ENCODE results near the gene GRM4.

Gene GRM4

DNA sequence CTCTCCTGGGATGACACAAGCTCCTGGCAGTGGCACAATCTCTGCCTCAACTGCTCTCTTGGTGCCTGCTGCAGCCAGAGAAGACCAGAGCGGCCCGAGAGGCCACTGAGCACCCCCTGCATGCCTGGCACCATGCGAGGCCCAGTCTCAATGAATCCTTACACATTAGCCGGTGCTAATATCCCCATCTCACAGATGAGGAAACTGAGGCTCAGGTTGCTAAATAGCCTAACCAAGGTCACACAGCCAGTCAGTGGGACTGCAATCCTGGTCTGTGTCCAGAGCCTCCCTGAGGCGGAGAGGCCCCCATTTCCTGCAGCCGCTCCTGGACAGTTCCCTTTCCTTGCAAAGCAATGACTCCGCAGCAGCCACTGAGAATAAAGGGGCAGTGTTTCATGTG, 81.2 kb downstream of the GRM4 start:
- no peak for DNase-seq (ENCODE audit: low read depth in 2 of 2)

DNA sequence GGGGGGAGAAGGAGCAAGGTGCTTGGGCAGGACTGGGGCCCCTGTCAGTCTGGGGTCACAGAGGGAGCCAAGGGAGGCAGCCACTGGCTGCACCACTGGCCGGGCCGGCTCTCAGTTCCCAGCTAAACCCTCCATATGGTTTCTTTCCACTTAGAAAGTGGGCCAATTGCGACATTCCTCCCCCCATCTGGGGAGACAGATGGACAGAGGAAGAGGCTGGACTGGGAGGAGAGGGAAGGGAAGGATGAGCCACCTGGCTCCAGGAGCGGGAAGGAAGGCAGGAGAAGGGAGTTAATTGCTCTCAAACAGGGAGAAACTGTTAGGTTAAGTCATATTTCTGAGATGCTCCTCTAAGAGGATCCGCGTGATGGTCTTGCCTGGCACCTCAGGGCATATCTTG, 82.2 kb downstream of the GRM4 start:
- DNase-seq (ENCODE audit: low read depth in 2 of 2): no peak

DNA sequence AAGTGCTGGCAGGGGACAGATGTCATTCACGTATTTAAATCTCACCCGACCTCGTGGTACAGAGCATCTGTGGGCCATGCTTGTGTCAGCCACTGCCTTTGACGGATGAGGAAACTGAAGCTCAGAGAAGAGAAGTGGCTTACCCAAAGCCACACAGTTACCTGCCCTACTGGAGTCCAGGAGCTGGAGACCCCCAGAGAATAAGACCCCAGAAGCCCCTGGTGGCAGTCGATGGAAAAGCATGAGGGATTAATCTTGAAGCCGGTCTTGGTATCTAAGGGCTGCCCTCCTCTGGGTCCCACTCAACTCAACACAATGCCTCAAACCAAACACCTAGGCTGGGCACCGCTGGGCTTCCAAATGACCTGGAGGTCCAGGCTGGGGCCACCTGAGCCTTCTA, 83.1 kb downstream of the GRM4 start:
- DNase-seq (ENCODE audit: low read depth in 2 of 2): no peak

DNA sequence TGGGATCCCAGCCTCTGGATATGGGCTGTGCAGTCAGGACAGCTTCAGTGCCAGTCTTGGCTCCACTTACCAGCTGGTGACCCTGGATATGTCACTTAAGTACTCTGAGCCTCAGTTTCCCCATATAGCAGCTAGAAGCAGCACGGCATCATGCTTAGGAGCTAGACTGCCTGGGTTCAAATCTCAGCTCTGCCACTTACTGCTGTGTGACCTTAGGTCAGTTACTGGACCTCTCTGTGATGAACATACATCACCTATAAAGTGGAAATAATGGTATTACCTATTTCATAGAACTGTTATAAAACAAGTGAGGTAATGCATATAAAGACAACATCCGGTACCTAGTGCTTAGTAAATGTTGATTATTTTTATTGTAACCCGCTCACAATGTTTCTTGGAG, 83.7 kb downstream of the GRM4 start:
- no peak for DNase-seq (ENCODE audit: low read depth in 2 of 2)

DNA sequence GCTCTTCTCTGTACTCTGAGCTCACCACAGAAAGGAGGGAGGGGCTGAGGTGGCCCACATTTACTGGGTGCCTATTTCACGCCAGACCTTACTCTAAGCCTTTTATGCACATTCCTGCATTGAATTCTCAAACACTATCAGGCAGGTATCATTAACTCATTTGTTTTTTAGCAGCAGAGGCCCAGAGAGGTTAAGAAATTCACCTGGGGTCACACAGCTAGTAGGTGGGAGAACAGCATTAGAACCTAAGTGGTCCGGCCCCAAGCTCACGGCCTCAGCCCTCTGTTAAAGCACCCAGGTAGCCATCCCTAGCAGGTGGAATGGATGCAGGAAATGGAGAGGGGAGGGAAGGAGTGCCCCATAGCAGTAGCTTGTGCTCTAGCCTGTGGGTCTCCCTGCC, 84.5 kb downstream of the GRM4 start:
- no peak for DNase-seq (ENCODE audit: low read depth in 2 of 2)

DNA sequence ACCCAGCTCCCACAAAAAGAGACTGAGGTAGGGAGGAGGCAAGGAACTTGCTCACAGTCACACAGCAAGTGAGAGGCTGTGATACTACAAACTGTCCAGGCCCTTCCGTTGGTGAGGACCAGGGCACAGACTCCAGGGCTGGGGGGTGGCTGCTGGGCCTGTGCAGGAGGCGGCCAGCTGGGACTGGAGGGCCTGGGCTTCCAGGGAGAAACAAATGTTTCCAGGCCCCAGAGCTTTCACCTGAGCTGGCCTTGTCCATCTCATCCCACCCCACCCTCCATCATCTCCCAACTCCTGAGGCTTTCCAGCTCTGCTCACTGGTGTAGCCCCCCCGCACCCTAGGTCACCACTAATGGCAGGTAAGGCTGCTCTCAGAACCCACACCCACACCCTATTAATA, 86.0 kb downstream of the GRM4 start:
- no peak for DNase-seq (ENCODE audit: low read depth in 2 of 2)

DNA sequence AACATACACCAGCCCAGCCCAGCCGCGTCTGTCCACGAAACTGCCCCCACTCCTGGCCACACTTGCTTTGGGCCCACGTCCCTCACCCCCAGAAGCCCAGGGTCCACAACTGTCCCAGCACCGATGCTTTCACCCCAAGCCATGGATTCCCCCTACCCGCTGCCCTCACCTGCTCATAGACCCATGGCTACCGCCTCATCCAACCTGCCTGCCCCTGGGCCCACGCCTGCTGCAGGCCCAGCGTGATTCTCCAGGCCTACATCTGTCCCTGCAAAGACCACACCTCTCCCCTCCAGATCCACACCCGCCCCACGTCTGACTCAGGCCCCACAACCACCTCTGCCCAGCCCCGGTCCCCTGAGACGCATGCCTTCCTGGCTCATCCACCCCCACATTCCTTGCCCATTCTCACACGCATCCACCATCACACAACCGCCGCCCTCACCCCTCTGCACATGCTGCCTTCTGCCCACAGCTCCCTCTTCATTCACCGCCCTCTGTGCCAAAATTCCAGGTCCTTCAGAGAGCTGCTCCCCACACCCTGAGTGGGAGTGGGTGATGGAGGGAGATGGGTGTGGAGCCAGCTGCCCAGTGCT, 86.7 kb downstream of the GRM4 start:
- no peak for DNase-seq (ENCODE audit: low read depth in 2 of 2)

DNA sequence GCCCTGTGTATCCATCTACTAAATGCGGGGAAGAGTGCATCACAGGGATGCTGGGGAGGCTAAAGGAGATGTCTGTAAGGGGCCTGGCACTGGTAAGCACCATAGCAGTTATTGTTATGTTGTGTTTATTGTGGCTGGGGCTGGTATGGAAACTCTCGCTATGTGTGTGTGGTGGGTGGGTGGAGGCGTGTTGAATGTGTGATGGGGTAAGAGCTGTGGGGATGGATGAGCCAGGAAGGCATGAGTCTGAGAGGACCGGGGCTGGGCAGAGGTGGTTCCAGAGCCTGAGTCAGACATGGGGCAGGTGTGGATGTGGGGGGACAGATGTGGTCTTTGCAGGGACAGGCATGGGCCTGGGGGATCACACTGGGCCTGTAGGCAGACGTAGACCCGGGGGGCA, 88.1 kb downstream of the GRM4 start:
- no peak for DNase-seq (ENCODE audit: low read depth in 2 of 2)

DNA sequence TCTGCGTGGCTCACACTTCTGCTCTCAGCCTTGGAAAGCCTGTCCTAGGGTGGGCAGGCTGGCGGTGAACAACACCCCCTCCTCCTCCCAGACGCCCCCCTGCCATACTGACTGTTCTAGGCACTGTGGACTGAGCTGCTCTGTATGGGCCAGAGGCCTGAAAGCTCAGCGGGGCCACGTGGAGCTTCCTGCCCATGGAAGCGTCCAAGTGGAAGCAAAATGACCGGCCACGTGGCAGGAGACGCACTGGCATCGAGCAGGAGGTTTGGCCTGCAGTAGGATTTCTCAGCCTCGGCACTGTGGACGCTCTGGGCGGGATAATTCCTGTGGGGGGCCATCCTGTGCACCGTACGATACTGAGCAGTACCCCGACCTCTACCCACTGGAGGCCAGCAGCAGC, 88.7 kb downstream of the GRM4 start:
- DNase-seq (ENCODE audit: low read depth in 2 of 2): no peak

DNA sequence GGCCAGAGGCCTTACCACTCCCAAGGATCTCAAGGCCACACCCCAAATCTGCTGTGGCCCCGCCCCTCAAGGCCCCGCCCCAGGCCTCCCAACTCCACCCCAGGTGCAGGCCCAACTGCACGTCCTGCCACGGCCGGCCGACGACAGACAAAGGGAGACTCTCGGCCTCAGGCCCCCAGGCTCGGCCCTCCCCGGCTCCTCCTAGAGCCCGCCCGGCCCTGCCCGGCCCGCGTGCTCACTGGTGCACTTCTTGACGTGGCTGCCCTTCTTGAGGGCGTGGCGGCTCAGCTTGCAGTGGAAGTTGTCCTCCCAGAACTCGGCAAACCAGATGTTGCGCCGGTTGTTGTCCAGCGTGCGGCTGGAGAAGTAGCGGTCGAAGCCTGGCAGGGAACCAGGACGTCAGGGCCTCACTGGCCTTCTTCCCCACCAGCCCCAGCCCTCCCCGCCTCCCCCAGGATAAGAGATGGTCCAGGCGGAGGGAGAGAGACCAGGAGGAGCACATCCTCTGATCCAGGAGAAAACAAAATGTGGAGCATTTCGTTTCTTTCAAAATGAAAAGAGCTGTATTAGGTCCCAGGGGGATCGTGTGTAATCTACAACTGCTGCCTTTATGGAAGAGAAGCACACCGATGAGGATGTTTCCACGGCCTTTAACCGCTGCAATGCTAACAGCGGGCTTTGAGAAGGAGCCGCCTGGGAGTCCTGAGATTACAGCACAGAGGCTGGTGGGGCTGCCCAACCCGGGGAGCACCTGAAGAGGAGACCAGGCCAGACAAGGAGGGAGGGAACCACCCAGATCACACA, 89.4 kb downstream of the GRM4 start:
- DNase-seq (ENCODE audit: low read depth in 2 of 2): no peak

DNA sequence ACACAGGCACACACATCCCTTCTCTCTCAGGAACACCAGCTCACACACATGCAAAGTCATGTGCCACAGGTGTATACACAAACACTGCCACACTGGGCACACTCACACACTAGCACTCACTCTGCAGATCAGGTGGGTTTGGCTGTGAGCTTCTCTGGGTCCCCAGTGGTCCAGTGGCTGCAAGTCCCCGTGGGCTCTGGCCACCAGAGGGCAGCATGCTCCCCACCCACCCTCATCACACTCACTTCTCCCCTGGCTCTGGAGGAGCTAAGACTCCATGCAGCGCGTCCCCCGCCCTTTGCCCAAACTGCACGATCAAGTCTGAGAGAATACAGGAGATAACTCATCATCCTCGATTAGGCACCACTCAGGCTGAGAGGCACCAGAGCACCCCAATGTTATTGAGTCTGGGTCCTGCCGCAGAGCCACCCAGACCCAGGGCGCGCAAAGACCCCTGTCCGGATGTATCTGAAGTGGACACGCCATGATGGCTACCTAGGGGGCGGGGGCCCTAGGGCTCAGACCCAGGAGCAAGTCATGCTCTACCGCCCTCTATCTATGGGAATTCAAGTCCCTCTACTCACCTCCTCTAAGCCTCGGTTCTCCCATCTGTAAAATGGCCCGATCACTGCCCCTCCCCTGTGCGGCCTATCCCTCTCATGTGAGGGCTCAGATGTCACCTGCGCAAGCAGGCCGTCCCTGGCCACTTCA, 90.5 kb downstream of the GRM4 start:
- peak; percentile 20 to 33 for DNase-seq (ENCODE audit: low read depth in 2 of 2)

DNA sequence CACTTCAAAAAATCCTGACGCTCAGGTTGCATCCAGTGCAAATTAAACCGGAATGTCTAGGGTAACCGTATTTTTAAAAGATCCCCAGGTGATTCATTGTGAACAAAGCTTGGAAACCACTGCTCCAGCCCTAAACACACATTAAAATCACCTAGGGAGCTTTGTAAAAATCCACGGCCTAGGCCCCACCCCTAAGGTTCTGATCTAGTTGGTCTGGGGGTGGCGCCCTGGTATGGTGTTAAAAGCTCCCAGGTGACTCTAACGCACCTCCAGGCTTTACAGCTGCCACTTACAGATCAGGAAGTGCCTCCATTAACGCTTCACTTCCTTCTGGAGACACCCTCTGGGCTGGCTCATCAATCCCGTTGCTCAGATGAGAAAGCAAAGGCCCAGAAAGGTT, 92.2 kb downstream of the GRM4 start:
- no peak for DNase-seq (ENCODE audit: low read depth in 2 of 2)

DNA sequence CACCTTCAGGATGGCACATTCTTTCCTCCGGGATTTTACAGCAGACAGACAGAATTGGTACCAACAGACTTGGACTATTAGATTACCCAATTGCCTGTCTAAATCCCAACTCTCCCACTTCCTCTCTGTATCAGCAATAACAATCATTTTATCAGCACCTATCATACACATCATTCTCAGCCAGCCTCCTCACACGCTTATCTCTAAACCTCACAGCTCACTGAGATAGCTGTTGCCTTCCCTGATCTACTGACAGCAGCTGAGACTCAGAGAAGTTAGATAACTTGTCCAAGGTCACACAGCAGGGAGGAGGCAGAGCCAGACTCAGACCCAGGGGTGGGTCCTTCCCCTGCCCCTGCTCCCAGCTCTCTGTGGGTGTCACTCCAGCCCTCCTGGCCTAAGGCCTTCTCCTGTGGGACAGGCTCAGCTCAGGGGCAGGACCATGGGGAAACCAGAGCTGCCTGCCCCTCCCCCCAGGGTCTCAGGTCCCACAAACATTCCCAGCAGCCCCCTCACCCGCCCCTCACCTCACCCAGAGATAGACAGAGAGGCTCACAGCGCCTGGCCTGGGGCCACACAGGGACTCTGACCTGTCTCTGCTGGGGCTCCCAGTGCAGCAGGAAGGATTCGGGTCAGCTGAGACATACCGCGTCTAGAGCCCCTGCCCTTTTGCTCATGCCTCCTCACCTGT, 92.8 kb downstream of the GRM4 start:
- DNase-seq (ENCODE audit: low read depth in 2 of 2): no peak

DNA sequence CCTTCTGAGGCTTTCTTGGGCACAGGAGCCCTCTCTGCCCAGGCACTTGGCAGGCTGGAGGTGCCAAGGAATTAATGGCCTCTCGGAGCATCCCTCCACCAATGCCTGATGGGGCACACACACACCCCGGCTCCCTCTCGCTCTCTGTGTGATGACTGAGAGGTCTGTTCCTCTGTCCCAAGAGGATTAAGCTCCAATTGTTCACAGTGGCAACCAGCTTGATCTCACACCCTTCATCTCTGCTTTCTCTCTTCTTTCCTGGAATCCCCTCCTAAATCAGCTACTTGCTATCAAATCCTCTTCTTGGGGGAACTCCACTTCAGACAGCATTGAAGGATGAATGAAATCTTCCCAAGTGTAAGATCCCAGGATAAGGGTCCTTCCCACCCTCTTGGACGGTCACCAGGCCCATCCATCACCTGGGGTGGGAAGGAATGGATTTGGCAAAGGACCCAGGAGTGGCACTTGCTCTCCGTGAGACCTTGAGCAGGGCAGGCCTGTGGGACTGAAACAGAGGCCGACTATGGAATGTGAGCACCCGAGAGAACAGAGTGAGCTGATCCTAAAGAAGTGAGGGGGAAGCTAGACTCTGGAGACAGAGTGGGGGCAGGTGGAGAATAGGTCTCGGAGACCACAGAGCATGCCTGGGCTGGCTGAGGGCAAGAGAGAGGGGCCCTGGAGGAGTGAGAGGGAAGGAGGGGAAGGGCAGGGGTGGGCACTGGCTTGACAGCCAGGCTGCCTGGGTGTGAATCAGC, 93.6 kb downstream of the GRM4 start:
- no peak for DNase-seq (ENCODE audit: low read depth in 2 of 2)

DNA sequence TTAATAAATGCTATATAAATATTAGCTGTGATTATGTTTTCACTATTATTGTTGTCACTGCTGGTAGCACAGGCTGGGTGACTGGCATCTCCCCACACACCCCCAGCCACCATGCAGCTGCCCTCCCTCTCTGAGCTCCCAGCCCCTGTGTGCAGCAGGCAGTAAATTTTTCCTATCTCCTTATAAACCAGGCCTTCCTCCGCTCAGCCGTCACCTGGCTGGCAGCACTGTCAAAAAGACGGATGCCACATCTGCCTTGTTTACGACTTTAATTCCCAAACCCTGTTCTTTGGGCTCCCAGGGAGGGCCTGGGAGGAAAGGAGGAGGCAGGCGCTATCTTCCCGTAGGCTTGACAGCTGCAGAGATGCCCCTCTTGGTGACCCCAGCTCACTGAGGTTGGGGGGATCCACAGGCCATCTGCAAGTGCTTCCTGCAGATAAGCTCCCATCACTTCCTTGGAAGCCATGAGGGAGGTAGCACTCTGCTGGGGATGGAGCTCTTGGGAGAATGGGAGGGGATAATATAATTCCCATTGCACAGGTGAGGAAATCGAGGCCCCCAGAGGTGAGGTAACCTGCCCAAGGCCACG, 94.5 kb downstream of the GRM4 start:
- DNase-seq (ENCODE audit: low read depth in 2 of 2): no peak

DNA sequence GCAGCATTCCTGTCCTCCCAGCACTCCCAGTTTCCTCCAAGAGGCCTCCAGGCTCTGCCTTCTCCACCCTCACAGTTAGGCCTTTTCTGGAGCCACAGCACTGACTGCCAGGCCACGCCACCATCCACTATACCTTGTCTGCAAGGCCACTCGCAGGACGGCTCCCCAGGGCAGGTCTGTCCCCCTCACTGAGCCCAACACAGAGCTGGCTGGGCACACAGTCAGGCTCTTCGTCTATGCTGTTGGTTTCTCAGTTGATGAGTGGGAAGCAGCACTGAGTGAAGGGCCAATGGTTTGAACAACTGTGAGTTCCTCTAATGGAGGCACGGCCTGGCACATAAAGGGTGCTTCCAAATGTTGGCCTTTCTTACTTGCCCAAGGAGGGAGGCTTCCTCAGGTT, 95.2 kb downstream of the GRM4 start:
- no peak for DNase-seq (ENCODE audit: low read depth in 2 of 2)

DNA sequence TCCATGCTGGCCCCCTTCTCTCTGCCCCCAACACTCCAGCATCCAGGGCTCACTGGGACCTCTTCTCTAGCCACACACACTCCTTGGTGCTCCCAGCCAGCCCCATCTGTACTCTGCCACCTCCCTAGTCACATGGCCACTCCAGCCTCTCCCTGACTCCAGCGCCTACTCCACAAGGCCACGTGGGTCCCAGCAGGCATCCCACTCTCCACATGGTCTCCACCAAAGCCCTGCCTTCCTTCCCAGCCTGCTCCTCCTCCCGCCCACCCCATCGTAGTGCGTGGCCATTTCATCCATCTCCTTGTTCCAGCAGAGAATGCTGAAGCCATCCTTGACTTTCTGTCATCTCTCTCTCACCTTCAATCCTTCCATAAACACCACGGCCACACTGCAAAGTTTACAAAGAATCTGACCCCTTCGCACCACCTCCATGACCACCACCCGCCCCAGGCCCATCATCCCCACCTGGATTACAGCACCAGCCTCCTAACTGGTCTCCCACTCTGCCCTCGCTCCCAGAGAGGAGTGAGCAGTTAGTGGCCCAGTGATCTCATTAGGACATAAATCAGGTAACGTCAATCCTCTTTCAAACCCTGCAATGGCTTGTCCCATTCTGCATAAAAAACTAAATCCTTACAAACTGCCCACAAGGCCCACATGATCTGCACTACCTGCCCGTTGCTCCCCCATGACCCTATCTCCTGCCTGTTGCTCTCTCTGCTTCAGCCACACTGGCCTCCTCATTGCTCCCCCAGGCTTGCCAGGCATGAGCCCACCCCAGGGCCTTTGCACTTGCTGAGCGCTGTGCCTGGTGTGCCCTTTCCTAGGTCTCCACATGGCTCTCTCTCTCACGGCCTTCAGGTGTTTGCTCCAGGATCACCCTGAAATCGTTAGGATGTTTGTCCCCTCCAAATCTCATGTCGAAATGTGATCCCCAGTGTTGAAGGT, 96.2 kb downstream of the GRM4 start:
- no peak for DNase-seq (ENCODE audit: low read depth in 2 of 2)

DNA sequence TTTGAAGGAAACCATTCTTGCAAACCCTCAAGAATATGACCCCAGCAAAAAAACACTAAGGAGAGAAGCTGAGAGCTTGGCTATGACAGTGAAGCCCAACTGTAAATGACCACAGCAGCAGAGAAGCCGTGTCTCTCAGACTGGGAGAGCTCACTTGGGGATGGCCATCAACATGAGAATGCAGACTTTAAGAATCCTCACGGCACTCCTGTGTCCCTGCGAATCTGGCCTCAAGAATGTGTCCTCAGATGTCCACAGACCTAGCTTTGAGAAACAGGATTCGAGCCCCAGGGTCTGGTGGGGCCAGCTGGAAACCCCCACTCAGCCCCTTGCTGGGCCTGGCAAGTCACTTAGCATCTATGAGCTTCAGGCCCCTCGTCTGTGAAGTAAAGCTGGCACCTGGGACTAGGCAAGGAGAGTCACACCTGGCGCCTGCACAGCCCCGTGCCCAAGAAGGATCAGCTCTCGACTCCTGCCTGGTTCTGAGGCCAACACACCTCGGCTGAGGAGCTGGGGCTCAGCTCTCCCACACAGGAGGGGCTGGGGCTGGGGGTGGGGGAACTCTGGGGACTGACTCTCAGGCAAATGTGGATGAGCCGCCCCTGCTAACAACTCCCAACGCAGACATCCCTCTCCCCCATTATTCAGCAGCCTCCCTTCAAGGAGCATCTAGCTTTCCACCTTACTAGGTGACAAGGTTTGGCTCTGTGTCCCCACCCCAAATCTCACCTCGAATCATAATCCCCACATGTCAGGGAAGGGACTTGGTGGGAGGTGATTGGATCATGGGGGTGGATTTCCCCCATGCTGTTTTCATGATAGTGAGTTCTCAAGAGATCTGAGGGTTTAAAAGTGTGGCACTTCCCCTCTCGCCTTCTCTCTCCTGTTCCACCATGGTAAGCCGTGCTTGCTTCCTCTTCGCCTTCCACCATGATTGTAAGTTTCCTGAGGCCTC, 97.7 kb downstream of the GRM4 start:
- DNase-seq (ENCODE audit: low read depth in 2 of 2): no peak

DNA sequence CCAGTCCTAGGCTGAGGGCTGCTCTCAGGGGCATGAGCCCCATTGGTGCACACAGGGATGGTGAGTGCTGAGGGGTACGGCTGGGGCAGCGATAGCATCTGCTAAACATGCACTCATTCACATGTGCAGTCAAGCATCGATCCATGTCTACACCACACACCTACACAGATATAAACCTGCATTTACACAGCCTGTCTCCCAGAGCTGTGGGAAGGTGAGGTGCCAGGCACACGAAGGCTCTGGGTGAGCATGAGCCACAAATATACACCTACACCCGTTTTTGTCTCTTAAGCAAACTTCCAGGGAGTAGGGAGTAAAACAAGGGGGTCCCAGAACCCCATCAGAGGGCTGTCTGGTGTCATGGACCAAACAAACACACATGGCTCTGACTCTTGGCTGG, 99.3 kb downstream of the GRM4 start:
- DNase-seq (ENCODE audit: low read depth in 2 of 2): no peak
